ENCODE results near the gene TPRN.

The TPRN gene

DNA sequence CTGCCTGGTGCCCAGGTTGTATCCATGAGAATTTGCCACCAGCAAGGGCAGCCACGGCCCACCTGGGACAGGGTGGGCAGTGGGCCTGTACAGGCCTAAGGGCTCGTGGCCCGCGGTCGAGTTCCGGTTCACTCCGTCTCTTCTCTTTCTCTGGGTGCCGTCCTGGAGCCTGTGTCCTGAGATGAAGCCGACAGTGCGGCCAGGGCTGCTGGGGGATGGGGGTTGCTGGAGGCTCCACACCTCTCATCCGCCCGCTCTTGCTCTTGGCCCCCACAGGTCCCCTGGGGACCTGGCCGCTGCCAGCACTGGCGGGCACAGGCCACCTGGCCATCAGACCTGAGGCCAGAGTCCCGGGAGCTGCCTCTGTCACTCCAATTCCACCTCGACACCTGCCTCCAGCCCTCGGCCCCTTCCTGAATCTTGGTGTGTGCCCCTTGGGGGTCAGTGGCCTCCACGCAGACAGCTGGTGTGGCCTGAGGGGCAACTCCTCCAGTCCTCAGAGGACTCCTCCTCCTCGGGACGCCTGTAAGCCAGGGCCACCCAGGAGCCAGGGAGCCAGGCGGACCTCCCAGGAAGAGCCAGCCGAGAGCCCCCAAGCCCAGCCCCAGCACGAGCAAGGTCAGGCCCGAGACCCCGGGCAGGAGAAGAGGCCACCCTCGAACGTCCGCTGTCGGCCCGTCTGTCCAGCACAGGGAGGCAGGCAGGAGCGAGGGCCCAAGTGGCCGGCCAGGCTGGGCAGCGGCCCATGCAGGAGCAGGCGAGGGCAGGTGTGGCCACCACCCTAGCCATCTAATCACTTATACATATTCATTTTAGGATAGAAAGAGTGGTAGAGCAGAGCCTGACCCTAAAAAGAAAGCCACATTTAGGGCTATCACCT lies 35.9 kb downstream of the TPRN start:
- TF ChIP-seq POLR2AphosphoS5 (IDR thresholded peaks at IDR 0.05; ENCODE audit: low read depth, low read length) (no peak), PAX5 (IDR thresholded peaks at IDR 0.05; ENCODE audit: insufficient read depth, low read length, severe bottlenecking) (no peak), SPI1 (IDR thresholded peaks at IDR 0.05; ENCODE audit: low read depth, low read length) (no peak), TAF1 (IDR thresholded peaks at IDR 0.05; ENCODE audit: low read depth, low read length) (no peak), POU2F2 (IDR thresholded peaks at IDR 0.05; ENCODE audit: low read depth, low read length) (no peak), POLR2A (IDR thresholded peaks at IDR 0.05; ENCODE audit: low read depth, low read length) (no peak)
- FAIRE-seq (no peak), DNase-seq (ENCODE audit: insufficient read length, low spot score) (no peak)

DNA sequence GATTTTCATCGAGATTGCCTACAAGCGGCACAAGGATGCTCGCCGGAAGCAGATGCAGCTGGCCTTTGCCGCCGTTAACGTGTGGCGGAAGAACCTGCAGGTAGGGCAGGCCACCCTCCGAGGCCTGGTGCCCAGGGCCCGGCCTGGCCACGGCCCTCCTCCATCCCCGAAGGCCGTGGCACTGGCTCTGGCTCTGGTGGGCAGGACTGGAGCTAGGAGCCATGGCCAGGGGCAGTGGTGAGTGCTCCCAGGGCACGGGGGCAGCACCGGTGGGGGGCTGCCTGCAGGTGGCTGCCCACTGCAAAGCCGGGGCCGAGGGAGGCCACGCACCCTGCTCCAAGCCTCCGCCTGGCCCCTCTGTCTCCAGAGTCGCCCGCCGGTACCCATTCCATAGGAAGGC lies 36.7 kb downstream of the TPRN start:
- FAIRE-seq = no peak
- no peak for DNase-seq (ENCODE audit: insufficient read length, low spot score)
- no peak for TF ChIP-seq POLR2AphosphoS5 (IDR thresholded peaks at IDR 0.05; ENCODE audit: low read depth, low read length)
- no peak for TF ChIP-seq SPI1 (IDR thresholded peaks at IDR 0.05; ENCODE audit: low read depth, low read length)
- no peak for TF ChIP-seq TAF1 (IDR thresholded peaks at IDR 0.05; ENCODE audit: low read depth, low read length)
- TF ChIP-seq POLR2A (IDR thresholded peaks at IDR 0.05; ENCODE audit: low read depth, low read length) = no peak
- TF ChIP-seq PAX5 (IDR thresholded peaks at IDR 0.05; ENCODE audit: insufficient read depth, low read length, severe bottlenecking) = no peak
- no peak for TF ChIP-seq POU2F2 (IDR thresholded peaks at IDR 0.05; ENCODE audit: low read depth, low read length)

DNA sequence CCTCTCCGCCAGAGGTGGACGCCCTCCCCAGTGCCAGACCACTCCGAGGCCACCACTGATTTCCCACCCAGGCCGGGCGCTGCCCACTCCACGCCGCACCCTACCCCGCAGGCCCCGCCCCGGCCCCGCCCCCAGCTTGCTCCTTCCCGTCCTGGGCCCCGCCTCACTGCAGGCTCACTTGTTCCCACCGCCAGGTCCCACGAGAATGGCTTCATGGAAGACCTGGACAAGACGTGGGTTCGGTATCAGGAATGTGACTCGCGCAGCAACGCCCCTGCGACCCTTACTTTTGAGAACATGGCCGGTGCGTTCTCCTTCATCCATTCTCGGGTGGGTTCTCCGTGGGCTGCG lies 37.2 kb downstream of the TPRN start:
- DNase-seq (ENCODE audit: insufficient read length, low spot score) = no peak
- no peak for FAIRE-seq
- TF ChIP-seq POLR2A (IDR thresholded peaks at IDR 0.05; ENCODE audit: low read depth, low read length) (no peak), POLR2AphosphoS5 (IDR thresholded peaks at IDR 0.05; ENCODE audit: low read depth, low read length) (no peak), POU2F2 (IDR thresholded peaks at IDR 0.05; ENCODE audit: low read depth, low read length) (no peak), TAF1 (IDR thresholded peaks at IDR 0.05; ENCODE audit: low read depth, low read length) (no peak), PAX5 (IDR thresholded peaks at IDR 0.05; ENCODE audit: insufficient read depth, low read length, severe bottlenecking) (no peak), SPI1 (IDR thresholded peaks at IDR 0.05; ENCODE audit: low read depth, low read length) (no peak)

- TF ChIP-seq SPI1 (IDR thresholded peaks at IDR 0.05; ENCODE audit: low read depth, low read length) (no peak), POU2F2 (IDR thresholded peaks at IDR 0.05; ENCODE audit: low read depth, low read length) (no peak), POLR2AphosphoS5 (IDR thresholded peaks at IDR 0.05; ENCODE audit: low read depth, low read length) (no peak), PAX5 (IDR thresholded peaks at IDR 0.05; ENCODE audit: insufficient read depth, low read length, severe bottlenecking) (no peak), POLR2A (IDR thresholded peaks at IDR 0.05; ENCODE audit: low read depth, low read length) (no peak), TAF1 (IDR thresholded peaks at IDR 0.05; ENCODE audit: low read depth, low read length) (no peak)
- FAIRE-seq = no peak
- no peak for DNase-seq (ENCODE audit: insufficient read length, low spot score)
Observed at GRCh38 chr9:137162505-137163364, 37.8 kb downstream of the TPRN start.

- DNase-seq (ENCODE audit: insufficient read length, low spot score) (no peak), FAIRE-seq (no peak)
- TF ChIP-seq POU2F2 (IDR thresholded peaks at IDR 0.05; ENCODE audit: low read depth, low read length) (no peak), POLR2AphosphoS5 (IDR thresholded peaks at IDR 0.05; ENCODE audit: low read depth, low read length) (no peak), POLR2A (IDR thresholded peaks at IDR 0.05; ENCODE audit: low read depth, low read length) (no peak), SPI1 (IDR thresholded peaks at IDR 0.05; ENCODE audit: low read depth, low read length) (no peak), PAX5 (IDR thresholded peaks at IDR 0.05; ENCODE audit: insufficient read depth, low read length, severe bottlenecking) (no peak), TAF1 (IDR thresholded peaks at IDR 0.05; ENCODE audit: low read depth, low read length) (no peak)
Observed at GRCh38 chr9:137161558-137162486, 38.7 kb downstream of the TPRN start.

DNA sequence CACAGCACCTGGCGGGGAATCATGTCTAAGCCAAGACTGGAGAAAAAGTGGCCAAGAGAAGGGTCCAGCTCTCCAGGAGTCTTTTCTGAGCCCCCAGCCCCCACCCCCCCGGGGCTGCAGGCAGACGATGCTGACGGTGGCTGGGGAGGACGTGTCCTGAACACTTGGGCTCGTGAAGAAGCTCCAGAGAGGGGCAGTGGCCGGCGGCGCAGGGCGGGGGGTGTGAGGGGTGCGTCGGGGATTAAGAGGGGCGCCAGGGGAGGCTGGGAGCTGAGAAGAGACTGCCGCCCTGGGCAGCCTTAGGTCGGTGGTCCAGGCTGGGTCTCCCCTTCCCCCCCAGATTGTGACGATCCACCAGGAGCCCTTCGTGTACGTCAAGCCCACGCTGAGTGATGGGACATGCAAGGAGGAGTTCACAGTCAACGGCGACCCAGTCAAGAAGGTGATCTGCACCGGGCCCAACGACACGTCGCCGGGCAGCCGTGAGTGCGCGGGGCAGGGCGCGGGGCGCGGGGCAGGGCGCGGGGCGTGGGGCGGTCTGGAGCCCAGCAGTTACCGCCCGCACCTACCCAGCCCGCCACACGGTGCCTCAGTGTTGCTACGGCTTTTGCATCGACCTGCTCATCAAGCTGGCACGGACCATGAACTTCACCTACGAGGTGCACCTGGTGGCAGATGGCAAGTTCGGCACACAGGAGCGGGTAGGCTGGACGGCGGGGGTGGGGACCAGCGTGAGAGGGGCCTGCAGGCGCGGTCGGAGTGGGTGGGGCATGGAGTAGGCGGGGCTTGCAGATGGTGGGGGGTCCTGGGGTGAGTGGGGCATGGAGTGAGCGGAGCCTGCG lies 39.6 kb downstream of the TPRN start:
- FAIRE-seq (no peak), DNase-seq (ENCODE audit: insufficient read length, low spot score) (no peak)
- TF ChIP-seq SPI1 (IDR thresholded peaks at IDR 0.05; ENCODE audit: low read depth, low read length) (no peak), POLR2A (IDR thresholded peaks at IDR 0.05; ENCODE audit: low read depth, low read length) (no peak), TAF1 (IDR thresholded peaks at IDR 0.05; ENCODE audit: low read depth, low read length) (no peak), POU2F2 (IDR thresholded peaks at IDR 0.05; ENCODE audit: low read depth, low read length) (no peak), POLR2AphosphoS5 (IDR thresholded peaks at IDR 0.05; ENCODE audit: low read depth, low read length) (no peak), PAX5 (IDR thresholded peaks at IDR 0.05; ENCODE audit: insufficient read depth, low read length, severe bottlenecking) (no peak)

DNA sequence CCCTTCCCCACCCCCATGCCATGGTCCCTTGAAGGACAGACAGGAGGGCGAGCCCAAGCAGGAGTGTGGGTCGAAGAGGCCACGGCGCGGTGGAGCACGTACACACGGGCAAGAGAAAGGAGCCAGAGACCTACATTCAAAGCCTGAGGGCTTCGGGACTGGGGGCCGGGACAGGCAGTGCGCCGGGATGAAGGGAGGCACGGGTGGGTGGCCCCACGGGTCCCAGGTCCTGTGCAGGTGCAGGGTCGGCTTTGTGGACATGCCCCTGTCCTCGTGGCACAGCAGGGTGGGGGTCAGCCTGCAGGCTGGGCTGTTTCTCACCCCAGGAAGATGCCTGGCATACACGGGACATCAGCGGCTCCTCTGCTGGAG lies 40.5 kb downstream of the TPRN start:
- no peak for FAIRE-seq
- DNase-seq (ENCODE audit: insufficient read length, low spot score) = no peak
- no peak for TF ChIP-seq POU2F2 (IDR thresholded peaks at IDR 0.05; ENCODE audit: low read depth, low read length)
- no peak for TF ChIP-seq PAX5 (IDR thresholded peaks at IDR 0.05; ENCODE audit: insufficient read depth, low read length, severe bottlenecking)
- no peak for TF ChIP-seq POLR2A (IDR thresholded peaks at IDR 0.05; ENCODE audit: low read depth, low read length)
- TF ChIP-seq SPI1 (IDR thresholded peaks at IDR 0.05; ENCODE audit: low read depth, low read length) = no peak
- TF ChIP-seq TAF1 (IDR thresholded peaks at IDR 0.05; ENCODE audit: low read depth, low read length) = no peak
- no peak for TF ChIP-seq POLR2AphosphoS5 (IDR thresholded peaks at IDR 0.05; ENCODE audit: low read depth, low read length)

Measured in GM12891 (cell line).